ENCODE measurements around the gene ZKSCAN8. TPM values are rescaled to one million over a fixed set of nuclear protein-coding genes. Genes with fewer than 3 reads are reported as not detected.

Gene ZKSCAN8
- total RNA-seq, 1 experiment from 2014 or later, result 25.4 TPM

DNA sequence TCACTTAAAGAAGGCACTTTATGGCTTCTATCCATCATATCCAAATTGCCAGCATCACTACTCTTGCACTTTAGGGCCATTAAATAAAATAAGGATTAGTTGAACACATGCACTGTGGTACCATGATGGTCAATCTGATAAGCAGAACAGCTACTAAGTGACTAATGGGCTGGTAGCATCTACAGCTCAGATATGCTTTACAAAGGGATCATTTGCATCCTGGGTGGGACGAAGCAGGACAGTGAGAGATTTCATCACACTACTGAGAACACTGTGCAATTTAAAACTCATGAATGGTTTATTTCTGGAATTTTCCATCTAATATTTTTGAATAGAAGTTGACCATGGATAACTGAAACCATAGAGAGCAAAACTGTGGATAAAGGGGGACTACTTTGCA lies 58.3 kb downstream of the ZKSCAN8 start:
- Histone ChIP-seq H3K79me2 (ENCODE audit: insufficient read depth, low read length) (no peaks in the 10 kb centered on the region), H4K20me1 (ENCODE audit: control insufficient read depth, insufficient read depth, insufficient read length) (peaks cover 2% of the 10 kb centered on the region), H3K14ac (ENCODE audit: insufficient read depth, low read length) (no peak overlapping the region), H3K23me2 (ENCODE audit: insufficient read length, low read depth, low read length, poor library complexity, severe bottlenecking) (no peaks in the 10 kb centered on the region), H3K79me1 (ENCODE audit: insufficient read depth, low read depth, low read length, poor library complexity, severe bottlenecking) (no peaks in the 10 kb centered on the region), H3K27me3 (ENCODE audit: insufficient read depth, low read length) (peaks cover 1% of the 10 kb centered on the region; the same call in 1 of the 2 replicates), H3K56ac (ENCODE audit: insufficient read length, low read depth, low read length) (no peak overlapping the region), H2BK15ac (ENCODE audit: low read depth, low read length) (no peak overlapping the region), H2BK5ac (ENCODE audit: insufficient read length, low read length) (no peak overlapping the region), H3K4me1 (ENCODE audit: insufficient read depth, low read length) (peaks cover 3% of the 10 kb centered on the region; the same call in 1 of the 2 replicates), H2AK5ac (ENCODE audit: insufficient read length, low read length) (no peak overlapping the region), H4K8ac (replicated peaks; ENCODE audit: insufficient read length, low read depth, low read length) (no peak overlapping the region), H3K4me2 (ENCODE audit: insufficient read depth, insufficient read length, low read length) (no peak overlapping the region), H2AFZ (ENCODE audit: low read length) (no peak overlapping the region), H3K27ac (ENCODE audit: insufficient read length, low read depth, low read length) (no peak overlapping the region), H4K5ac (ENCODE audit: insufficient read length, low read depth, low read length) (no peak overlapping the region), H3K18ac (ENCODE audit: insufficient read length, low read depth, low read length) (no peak overlapping the region), H2BK120ac (ENCODE audit: low read depth, low read length, poor library complexity, severe bottlenecking) (no peak overlapping the region), H2BK12ac (ENCODE audit: insufficient read length, low read depth, low read length) (no peak overlapping the region), H3K9ac (ENCODE audit: extremely low read depth, insufficient read length, low read length) (no peak overlapping the region), H3T11ph (ENCODE audit: low read length) (no peak overlapping the region), H2BK20ac (ENCODE audit: low read depth, low read length, poor library complexity, severe bottlenecking) (no peak overlapping the region), H3K23ac (ENCODE audit: insufficient read length, low read depth, low read length) (no peak overlapping the region), H3K9me3 (ENCODE audit: control insufficient read depth, low read depth, low read length) (no peaks in the 10 kb centered on the region), H3K4ac (ENCODE audit: low read depth, low read length) (no peak overlapping the region), H4K91ac (ENCODE audit: insufficient read length, low read depth, low read length) (no peak overlapping the region)
- TF ChIP-seq, protein P1, sequence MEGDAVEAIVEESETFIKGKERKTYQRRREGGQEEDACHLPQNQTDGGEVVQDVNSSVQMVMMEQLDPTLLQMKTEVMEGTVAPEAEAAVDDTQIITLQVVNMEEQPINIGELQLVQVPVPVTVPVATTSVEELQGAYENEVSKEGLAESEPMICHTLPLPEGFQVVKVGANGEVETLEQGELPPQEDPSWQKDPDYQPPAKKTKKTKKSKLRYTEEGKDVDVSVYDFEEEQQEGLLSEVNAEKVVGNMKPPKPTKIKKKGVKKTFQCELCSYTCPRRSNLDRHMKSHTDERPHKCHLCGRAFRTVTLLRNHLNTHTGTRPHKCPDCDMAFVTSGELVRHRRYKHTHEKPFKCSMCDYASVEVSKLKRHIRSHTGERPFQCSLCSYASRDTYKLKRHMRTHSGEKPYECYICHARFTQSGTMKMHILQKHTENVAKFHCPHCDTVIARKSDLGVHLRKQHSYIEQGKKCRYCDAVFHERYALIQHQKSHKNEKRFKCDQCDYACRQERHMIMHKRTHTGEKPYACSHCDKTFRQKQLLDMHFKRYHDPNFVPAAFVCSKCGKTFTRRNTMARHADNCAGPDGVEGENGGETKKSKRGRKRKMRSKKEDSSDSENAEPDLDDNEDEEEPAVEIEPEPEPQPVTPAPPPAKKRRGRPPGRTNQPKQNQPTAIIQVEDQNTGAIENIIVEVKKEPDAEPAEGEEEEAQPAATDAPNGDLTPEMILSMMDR (conservative IDR thresholded peaks at IDR 0.05), result no peak
- no peak overlapping the region for H3K4me3 Mint-ChIP-seq
- peaks cover 23 to 28% of the 10 kb centered on the region in 2 experiments for H3K9me3 Mint-ChIP-seq
- WGBS (ENCODE audit: extremely low coverage, insufficient read length, low lambda C conversion rate), result no CpG with 5 or more reads among the region's 1 CpG
- DNase-seq, result no peak
- H3K27ac Mint-ChIP-seq, result no peak overlapping the region
- peaks cover 74% of the 10 kb centered on the region for H3K27me3 Mint-ChIP-seq (ENCODE audit: low read depth)
- H3K4me1 Mint-ChIP-seq, result peaks cover 2 to 3% of the 10 kb centered on the region in 2 experiments; a peak in 2 of 4 replicates
- no peaks in the 10 kb centered on the region for H3K36me3 Mint-ChIP-seq (ENCODE audit: insufficient read depth in 1 of 3, low read depth in 3 of 3)
